ENCODE measurements around the gene UTP3. TPM values are rescaled to one million over a fixed set of nuclear protein-coding genes. Genes with fewer than 3 reads are reported as not detected.
A peak's percentile ranks its signal among the peaks of the same experiment; 100 is the strongest.
"Not testable (repeated sequence)": the region's sequence is repeated elsewhere in the genome, so short reads cannot be mapped to it uniquely, and the experiment has no call there.

The UTP3 gene
- total RNA-seq, 1 donor from 2014 or later = 28.6 TPM

DNA sequence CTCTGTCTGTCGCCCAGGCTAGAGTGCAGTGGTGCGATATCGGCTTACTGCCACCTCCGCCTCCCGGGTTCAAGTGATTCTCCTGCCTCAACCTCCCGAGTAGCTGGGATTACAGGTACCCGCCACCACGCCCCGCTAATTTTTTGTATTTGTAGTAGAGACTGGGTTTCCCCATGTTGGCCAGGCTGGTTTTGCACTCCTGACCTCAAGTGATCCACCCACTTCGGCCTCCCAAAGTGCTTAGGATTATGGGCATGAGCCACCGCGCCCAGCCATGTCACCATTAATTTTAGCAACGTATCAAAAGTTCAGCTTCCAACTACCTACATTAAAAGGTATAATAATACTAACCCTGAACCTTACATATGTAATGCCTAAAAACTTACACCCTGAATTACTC, 940 bp upstream of the UTP3 start:
- H3K4me1 Mint-ChIP-seq (ENCODE audit: unreplicated experiment) = peaks cover 24% of the 10 kb centered on the region

DNA sequence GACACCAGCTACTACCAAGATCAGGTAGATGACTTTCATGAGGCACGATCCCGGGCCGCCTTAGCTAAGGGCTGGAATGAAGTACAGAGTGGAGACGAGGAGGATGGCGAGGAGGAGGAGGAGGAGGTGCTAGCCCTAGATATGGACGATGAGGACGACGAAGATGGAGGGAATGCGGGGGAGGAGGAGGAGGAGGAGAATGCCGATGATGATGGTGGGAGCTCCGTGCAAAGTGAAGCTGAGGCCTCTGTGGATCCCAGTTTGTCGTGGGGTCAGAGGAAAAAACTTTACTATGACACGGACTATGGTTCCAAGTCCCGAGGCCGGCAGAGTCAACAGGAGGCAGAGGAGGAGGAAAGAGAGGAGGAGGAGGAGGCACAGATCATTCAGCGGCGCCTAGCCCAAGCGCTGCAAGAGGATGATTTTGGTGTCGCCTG, 481 bp downstream of the UTP3 start:
- H3K27ac Mint-ChIP-seq (ENCODE audit: unreplicated experiment) = peak overlapping the region; percentile 97
- H3K27me3 Mint-ChIP-seq (ENCODE audit: unreplicated experiment) = peaks cover 12% of the 10 kb centered on the region
- no peak for DNase-seq (ENCODE audit: low spot score)
- no peaks in the 10 kb centered on the region for H3K36me3 Mint-ChIP-seq (ENCODE audit: low read depth, unreplicated experiment)
- TF ChIP-seq, protein P1, sequence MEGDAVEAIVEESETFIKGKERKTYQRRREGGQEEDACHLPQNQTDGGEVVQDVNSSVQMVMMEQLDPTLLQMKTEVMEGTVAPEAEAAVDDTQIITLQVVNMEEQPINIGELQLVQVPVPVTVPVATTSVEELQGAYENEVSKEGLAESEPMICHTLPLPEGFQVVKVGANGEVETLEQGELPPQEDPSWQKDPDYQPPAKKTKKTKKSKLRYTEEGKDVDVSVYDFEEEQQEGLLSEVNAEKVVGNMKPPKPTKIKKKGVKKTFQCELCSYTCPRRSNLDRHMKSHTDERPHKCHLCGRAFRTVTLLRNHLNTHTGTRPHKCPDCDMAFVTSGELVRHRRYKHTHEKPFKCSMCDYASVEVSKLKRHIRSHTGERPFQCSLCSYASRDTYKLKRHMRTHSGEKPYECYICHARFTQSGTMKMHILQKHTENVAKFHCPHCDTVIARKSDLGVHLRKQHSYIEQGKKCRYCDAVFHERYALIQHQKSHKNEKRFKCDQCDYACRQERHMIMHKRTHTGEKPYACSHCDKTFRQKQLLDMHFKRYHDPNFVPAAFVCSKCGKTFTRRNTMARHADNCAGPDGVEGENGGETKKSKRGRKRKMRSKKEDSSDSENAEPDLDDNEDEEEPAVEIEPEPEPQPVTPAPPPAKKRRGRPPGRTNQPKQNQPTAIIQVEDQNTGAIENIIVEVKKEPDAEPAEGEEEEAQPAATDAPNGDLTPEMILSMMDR (IDR thresholded peaks at IDR 0.05; ENCODE audit: unreplicated experiment) = no peak
- H3K4me3 Mint-ChIP-seq (ENCODE audit: unreplicated experiment) = peak overlapping the region; percentile 99
- H3K4me1 Mint-ChIP-seq (ENCODE audit: unreplicated experiment) = peaks cover 24% of the 10 kb centered on the region
- no peaks in the 10 kb centered on the region for H3K9me3 Mint-ChIP-seq (ENCODE audit: unreplicated experiment)

More for the DNA sequence above, 940 bp upstream of the UTP3 start:
- no peaks in the 10 kb centered on the region for H3K36me3 Mint-ChIP-seq (ENCODE audit: low read depth, unreplicated experiment)
- H3K27me3 Mint-ChIP-seq (ENCODE audit: unreplicated experiment) = peaks cover 12% of the 10 kb centered on the region
- no peaks in the 10 kb centered on the region for H3K9me3 Mint-ChIP-seq (ENCODE audit: unreplicated experiment)
- H3K4me3 Mint-ChIP-seq (ENCODE audit: unreplicated experiment) = peak overlapping the region; percentile 99
- DNase-seq (ENCODE audit: low spot score) = no peak
- TF ChIP-seq, protein P1 (IDR thresholded peaks at IDR 0.05; ENCODE audit: unreplicated experiment) = no peak
- H3K27ac Mint-ChIP-seq (ENCODE audit: unreplicated experiment) = peak overlapping the region; percentile 97

DNA sequence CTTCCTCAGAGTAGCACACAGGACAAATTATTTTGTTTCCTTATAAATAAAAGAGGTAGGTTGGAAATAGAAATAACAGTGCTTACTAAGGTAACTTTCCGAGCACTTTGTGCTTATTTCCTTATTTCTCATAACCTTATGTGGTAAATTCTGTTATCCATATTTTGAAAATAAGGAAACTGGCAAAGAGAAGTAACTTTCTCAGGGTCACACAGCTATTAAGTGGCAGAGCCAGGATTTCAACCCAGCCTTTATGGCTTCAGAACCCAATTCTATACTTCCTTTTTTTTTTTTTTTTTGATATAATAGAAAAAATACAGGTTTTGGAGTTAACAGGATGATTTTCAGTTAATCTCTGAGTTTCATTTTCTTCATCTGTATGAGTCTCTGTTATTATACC, 3.3 kb downstream of the UTP3 start:
- H3K4me1 Mint-ChIP-seq (ENCODE audit: unreplicated experiment) = peaks cover 24% of the 10 kb centered on the region
- H3K27me3 Mint-ChIP-seq (ENCODE audit: unreplicated experiment) = peaks cover 12% of the 10 kb centered on the region
- H3K9me3 Mint-ChIP-seq (ENCODE audit: unreplicated experiment) = no peaks in the 10 kb centered on the region

DNA sequence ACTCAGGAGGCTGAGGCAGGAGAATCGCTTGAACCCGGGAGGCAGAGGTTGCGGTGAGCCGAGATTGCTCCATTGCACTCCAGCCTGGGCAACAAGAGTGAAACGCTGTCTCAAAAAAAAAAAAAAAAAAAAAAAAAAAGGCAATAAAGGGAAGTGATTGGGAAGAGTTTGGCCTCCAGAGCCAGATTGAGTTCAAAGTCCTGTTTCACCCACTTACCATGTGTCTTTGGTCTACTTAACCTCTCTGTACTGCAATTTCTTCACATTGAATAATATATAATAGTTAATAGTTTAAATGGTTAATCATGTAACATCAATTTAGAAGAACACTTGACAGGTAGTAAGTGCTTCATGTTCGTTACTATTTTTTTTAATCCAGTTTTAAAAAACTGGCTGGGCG, 6.3 kb downstream of the UTP3 start:
- H3K9me3 Mint-ChIP-seq (ENCODE audit: unreplicated experiment); H3K4me1 Mint-ChIP-seq (ENCODE audit: unreplicated experiment); H3K27ac Mint-ChIP-seq (ENCODE audit: unreplicated experiment); H3K27me3 Mint-ChIP-seq (ENCODE audit: unreplicated experiment); DNase-seq (ENCODE audit: low spot score); H3K4me3 Mint-ChIP-seq (ENCODE audit: unreplicated experiment); H3K36me3 Mint-ChIP-seq (ENCODE audit: low read depth, unreplicated experiment): not testable (repeated sequence)

More for the DNA sequence above, 3.3 kb downstream of the UTP3 start:
- Mint-ChIP-seq H3K36me3 (ENCODE audit: low read depth, unreplicated experiment) (no peaks in the 10 kb centered on the region), H3K4me3 (ENCODE audit: unreplicated experiment) (no peak overlapping the region), H3K27ac (ENCODE audit: unreplicated experiment) (no peak overlapping the region)
- TF ChIP-seq, protein P1 (IDR thresholded peaks at IDR 0.05; ENCODE audit: unreplicated experiment) = no peak
- no peak for DNase-seq (ENCODE audit: low spot score)

DNA sequence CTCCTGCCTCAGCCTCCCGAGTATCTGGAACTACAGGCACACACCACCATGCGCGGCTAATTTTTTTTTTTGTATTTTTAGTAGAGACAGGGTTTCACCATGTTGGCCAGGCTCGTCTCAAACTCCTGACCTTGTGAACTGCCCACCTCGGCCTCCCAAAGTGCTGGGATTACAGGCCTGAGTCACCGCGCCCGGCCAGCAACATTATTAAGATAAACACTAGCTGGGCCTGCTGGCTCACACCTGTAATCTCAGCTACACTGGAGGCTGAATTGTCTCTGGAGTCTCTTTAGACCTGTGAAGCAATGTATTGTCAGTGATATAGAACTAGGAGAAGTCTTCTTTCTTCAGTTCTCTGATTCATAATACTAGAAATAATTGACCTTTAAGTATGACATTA, 10.1 kb downstream of the UTP3 start:
- not testable (repeated sequence) for H3K27me3 Mint-ChIP-seq (ENCODE audit: unreplicated experiment); H3K36me3 Mint-ChIP-seq (ENCODE audit: low read depth, unreplicated experiment); H3K27ac Mint-ChIP-seq (ENCODE audit: unreplicated experiment); DNase-seq (ENCODE audit: low spot score); H3K9me3 Mint-ChIP-seq (ENCODE audit: unreplicated experiment); H3K4me3 Mint-ChIP-seq (ENCODE audit: unreplicated experiment); H3K4me1 Mint-ChIP-seq (ENCODE audit: unreplicated experiment)

DNA sequence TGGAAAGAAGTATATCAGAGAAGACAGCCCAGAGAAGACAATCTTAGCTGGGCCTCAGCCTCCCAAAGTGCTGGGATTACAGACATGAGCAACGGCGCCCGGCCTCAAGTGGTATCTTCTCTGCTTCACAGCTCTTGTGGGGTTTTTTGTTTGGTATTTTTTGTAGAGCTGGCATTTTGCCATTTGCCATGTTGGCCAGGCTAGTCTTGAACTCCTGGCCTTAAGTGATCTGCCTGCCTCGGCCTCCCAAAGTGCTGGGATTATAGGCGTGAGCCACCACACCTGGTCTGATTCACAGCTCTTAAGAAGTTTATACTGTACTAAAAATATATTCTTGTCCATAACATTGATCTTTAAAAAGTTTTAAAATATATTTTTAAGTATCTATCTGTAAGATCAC, 12.4 kb downstream of the UTP3 start:
- H3K9me3 Mint-ChIP-seq (ENCODE audit: unreplicated experiment) = no peaks in the 10 kb centered on the region
- TF ChIP-seq, protein P1 (IDR thresholded peaks at IDR 0.05; ENCODE audit: unreplicated experiment) = no peak
- H3K27me3 Mint-ChIP-seq (ENCODE audit: unreplicated experiment) = peaks cover 10% of the 10 kb centered on the region
- H3K4me1 Mint-ChIP-seq (ENCODE audit: unreplicated experiment) = peaks cover 11% of the 10 kb centered on the region
- no peak overlapping the region for H3K4me3 Mint-ChIP-seq (ENCODE audit: unreplicated experiment)
- peaks cover 6% of the 10 kb centered on the region for H3K36me3 Mint-ChIP-seq (ENCODE audit: low read depth, unreplicated experiment)
- no peak overlapping the region for H3K27ac Mint-ChIP-seq (ENCODE audit: unreplicated experiment)
- DNase-seq (ENCODE audit: low spot score) = no peak
